GM23248 (cell line): Measurements from ENCODE around the gene TUNAR.

Experiments
- EZH2 ChIP-seq: fragments of 200-600 bp; sonication (generic); IDR thresholded peaks from 2 replicates; pipeline ENCODE4 v1.6.1; 2018; ENCODE audit warnings: antibody characterized with exemption, mild to moderate bottlenecking; ENCODE audit not compliant: insufficient read depth, poor library complexity, severe bottlenecking
- EZH2phosphoT487 ChIP-seq: fragments of 200-600 bp; sonication (generic); IDR thresholded peaks from 2 replicates; pipeline ENCODE4 v1.6.1; 2018; ENCODE audit warnings: antibody characterized with exemption, moderate library complexity, mild to moderate bottlenecking, low read depth; ENCODE audit not compliant: insufficient read depth

GRCh38 chr14:95939335-95939734 is 62.7 kb downstream of the TUNAR start:
- TF ChIP-seq EZH2: no peak
- no peak for TF ChIP-seq EZH2phosphoT487
